K562 (cell line): ENCODE results near the gene BTBD17. TPM values are rescaled to one million over a fixed set of nuclear protein-coding genes. Genes with fewer than 3 reads are reported as not detected.
A peak's percentile ranks its signal among the peaks of the same experiment; 100 is the strongest.

Source experiments
- ATAC-seq: fragments of 200-7000 bp; cut with Tn5 transposase; 3 replicates; pipeline ENCODE4 v1.9.1; 2020; ENCODE audit warnings: moderate library complexity
- BruUV-seq: library from RNA; stranded (reverse); fragments of 400-500 nt; replicated peaks from 2 replicates; lab custom pipeline; 2021; lab: Mats Ljungman, UMichigan
- CTCF ChIA-PET: fragments of 300-600 bp; formaldehyde crosslinking; extraction: SDS; loops from one replicate; lab custom pipeline; 2021; ENCODE audit warnings: low intra/inter-chr PET ratio; lab: Yijun Ruan, JAX
- POLR2A ChIA-PET: fragments of 300-600, 350-650 bp; sonication (Branson Sonifier 250); formaldehyde crosslinking; extraction: SDS; loops from one replicate; lab custom pipeline; 2021; ENCODE audit warnings: antibody characterized with exemption, inconsistent platforms; lab: Yijun Ruan, JAX
- DNase-seq, 4 experiments: peaks; one replicate each; pipeline versions ENCODE4 v3.0.0 to v3.0.0-alpha.2; 2011 to 2018; ENCODE audit warnings: low spot score in 3 of 4, mixed read lengths in 3 of 4; ENCODE audit errors: extremely low read depth in 1 of 4
- FAIRE-seq: peaks from 2 replicates; lab custom pipeline; 2011; peaks lifted over from hg19 to GRCh38; lab: Jason Lieb, UNC
- H2AFZ ChIP-seq: 2 replicates; pipeline ENCODE4 v1.6.0; 2011; ENCODE audit warnings: low read depth, low read length, control low read depth, inconsistent platforms
- H3K27ac ChIP-seq: fragments of 200-600 bp; 3 replicates; pipeline ENCODE4 v1.8.0; 2011; ENCODE audit warnings: low read depth, mild to moderate bottlenecking, control low read depth, inconsistent platforms, low read length, moderate library complexity, mixed read lengths; ENCODE audit errors: extremely low read depth
- H3K27me3 ChIP-seq, 2 experiments: fragments of 300-600 bp in 1 of 2; 2 replicates in 1 of 2; 3 replicates in 1 of 2; pipeline versions ENCODE4 v1.6.0 to v1.8.0; 2011; ENCODE audit warnings: inconsistent platforms in 2 of 2, low read length in 2 of 2, mild to moderate bottlenecking in 1 of 2, mixed read lengths in 1 of 2, moderate library complexity in 1 of 2; ENCODE audit not compliant: control insufficient read depth in 2 of 2, insufficient read depth in 2 of 2
- H3K36me3 ChIP-seq: fragments of 300-600 bp; 3 replicates; pipeline ENCODE4 v1.8.0; 2011; ENCODE audit warnings: mild to moderate bottlenecking, low read length, inconsistent platforms; ENCODE audit not compliant: control insufficient read depth, insufficient read depth
- H3K4me1 ChIP-seq, 2 experiments: fragments of 200-600 bp in 1 of 2; replicated peaks in 1 of 2; 2 replicates in 1 of 2; 3 replicates in 1 of 2; pipeline versions ENCODE4 v1.5.1 to v1.8.0; 2011; ENCODE audit warnings: inconsistent platforms in 2 of 2, low read length in 2 of 2, mild to moderate bottlenecking in 1 of 2, mixed read lengths in 1 of 2, moderate library complexity in 1 of 2; ENCODE audit not compliant: control insufficient read depth in 2 of 2, insufficient read depth in 2 of 2
- H3K4me2 ChIP-seq: 2 replicates; pipeline ENCODE4 v1.6.1; 2011; ENCODE audit warnings: low read length, control low read depth, inconsistent platforms, mixed read lengths; ENCODE audit not compliant: insufficient read depth
- H3K4me3 ChIP-seq: fragments of 200-600 bp; sonication (generic), shearing (Covaris generic); 2 replicates; pipeline ENCODE4 v1.5.1; 2016; ENCODE audit warnings: control low read depth, inconsistent platforms
- H3K79me2 ChIP-seq: fragments of 200-600 bp; 3 replicates; pipeline ENCODE4 v1.8.0; 2011; ENCODE audit warnings: low read length, inconsistent platforms; ENCODE audit not compliant: control insufficient read depth, insufficient read depth
- H3K9ac ChIP-seq, 2 experiments: 2 replicates each; pipeline versions ENCODE4 v1.6.0 to v1.6.1; 2011; ENCODE audit warnings: low read depth in 2 of 2, low read length in 2 of 2, control low read depth in 1 of 2, inconsistent platforms in 1 of 2, mild to moderate bottlenecking in 1 of 2, mixed read lengths in 1 of 2; ENCODE audit not compliant: insufficient read depth in 1 of 2
- H3K9me1 ChIP-seq: one replicate; pipeline ENCODE4 v1.6.0; 2011; ENCODE audit warnings: inconsistent platforms, mild to moderate bottlenecking, low read length, moderate library complexity; ENCODE audit not compliant: control insufficient read depth, insufficient read depth
- H3K9me3 ChIP-seq: replicated peaks from 2 replicates; pipeline ENCODE4 v1.5.1; 2011; ENCODE audit warnings: low read depth, low read length, inconsistent platforms; ENCODE audit not compliant: control insufficient read depth, insufficient read depth
- H4K20me1 ChIP-seq: replicated peaks from 2 replicates; pipeline ENCODE4 v1.6.1; 2011; ENCODE audit warnings: low read length, inconsistent platforms, mixed read lengths; ENCODE audit not compliant: control insufficient read depth, insufficient read depth
- FOXM1 ChIP-seq, 2 experiments: fragments of 450-650 bp in 1 of 2; sonication (generic) in 1 of 2; formaldehyde crosslinking in 1 of 2; IDR thresholded peaks; 2 replicates each; pipeline versions ENCODE4 v1.6.1 to v1.9.0; 2017 to 2022; ENCODE audit warnings: low read depth in 2 of 2, mild to moderate bottlenecking in 2 of 2, missing genetic modification reagents in 1 of 2, moderate library complexity in 1 of 2
- LEF1 ChIP-seq: fragments of 450-650 bp; IDR thresholded peaks from 2 replicates; pipeline ENCODE4 v1.6.1; 2016; ENCODE audit warnings: mild to moderate bottlenecking
- NFYB ChIP-seq: IDR thresholded peaks from 2 replicates; pipeline ENCODE4 v1.6.1; 2011; ENCODE audit warnings: mild to moderate bottlenecking, moderate library complexity; ENCODE audit not compliant: insufficient read length; ENCODE audit errors: extremely low read depth
- NR2C1 ChIP-seq, 2 experiments: fragments of 450-650 bp; IDR thresholded peaks; 2 replicates each; pipeline ENCODE4 v1.6.1; 2017; ENCODE audit warnings: mild to moderate bottlenecking in 2 of 2, antibody characterized with exemption in 1 of 2, inconsistent platforms in 1 of 2, missing compliant biosample characterization in 1 of 2, missing genetic modification characterization in 1 of 2
- PML ChIP-seq: IDR thresholded peaks from 2 replicates; pipeline ENCODE4 v1.6.1; 2012; ENCODE audit warnings: low read length, inconsistent platforms
- RAD21 ChIP-seq, 2 experiments: fragments of 250-450 bp in 1 of 2; fragments of 450-650 bp in 1 of 2; sonication (Bioruptor Pico) in 1 of 2; formaldehyde crosslinking in 1 of 2; IDR thresholded peaks in 1 of 2; conservative IDR thresholded peaks in 1 of 2; 2 replicates each; pipeline versions ENCODE4 v1.4.0 to v1.8.0; 2020 to 2022; ENCODE audit warnings: mild to moderate bottlenecking in 2 of 2, moderate library complexity in 1 of 2
- XRCC3 ChIP-seq: fragments of 450-650 bp; IDR thresholded peaks from 2 replicates; pipeline ENCODE4 v1.6.1; 2017; ENCODE audit warnings: mild to moderate bottlenecking, moderate library complexity
- WGBS: fragments of 100-300 bp; shearing (Covaris generic); methylation state at CpG from one replicate; pipeline ENCODE4 v1.1.6; 2016; ENCODE audit warnings: low coverage, mixed read lengths; ENCODE audit not compliant: insufficient coverage; ENCODE audit errors: missing lambda C conversion rate; 5-methylcytosine and 5-hydroxymethylcytosine counted together
- in situ Hi-C: fragments of 300-500 bp; cut with MboI; formaldehyde crosslinking; loops from 4 replicates; pipeline ENCODE4 v1.15.0; 2018; ENCODE audit warnings: inconsistent platforms, mixed read lengths
- intact Hi-C: fragments of 100-400 bp; cut with micrococcal nuclease; formaldehyde crosslinking; loops from 2 replicates; pipeline ENCODE4 v1.14.2; 2022
- polyA plus RNA-seq, 8 experiments: library from polyadenylated mRNA; depleted of rRNA in 4 of 8; stranded (reverse) in 5 of 8; unstranded in 3 of 8; fragments of >200 nt; fragmentation: Nextera tagmentation in 2 of 8; fragmentation: Illumina TruSeq in 1 of 8; extraction: Ambion mirVana in 2 of 8; extraction: Trizol in 1 of 8; gene quantifications; 2 replicates each; pipeline versions ENCODE4 v1.2.1 to v1.2.3, GENCODE V29; 2011 to 2014; ENCODE audit warnings: inconsistent platforms in 1 of 8, missing spikeins in 1 of 8
- total RNA-seq, 7 experiments: library from RNA; depleted of rRNA in 6 of 7; stranded (reverse); fragments of >200 nt in 6 of 7; fragmentation: Illumina TruSeq in 2 of 7; extraction: Trizol in 2 of 7; gene quantifications; 2 replicates each; pipeline versions ENCODE4 v1.2.1 to v1.2.3, GENCODE V29; 2011 to 2021; ENCODE audit warnings: low replicate concordance in 1 of 7
- TF ChIP-seq, protein P1 (sequence below): sonication (generic); formaldehyde crosslinking; IDR thresholded peaks from 2 replicates; pipeline ENCODE4 v1.8.0; 2023; ENCODE audit warnings: missing genetic modification reagents, mild to moderate bottlenecking, borderline replicate concordance

The BTBD17 gene
- total and polyA plus RNA-seq, 9 of the 15 experiments (the other 6 are each of a cell fraction or from before 2014, with no cell fraction given) = not detected

DNA sequence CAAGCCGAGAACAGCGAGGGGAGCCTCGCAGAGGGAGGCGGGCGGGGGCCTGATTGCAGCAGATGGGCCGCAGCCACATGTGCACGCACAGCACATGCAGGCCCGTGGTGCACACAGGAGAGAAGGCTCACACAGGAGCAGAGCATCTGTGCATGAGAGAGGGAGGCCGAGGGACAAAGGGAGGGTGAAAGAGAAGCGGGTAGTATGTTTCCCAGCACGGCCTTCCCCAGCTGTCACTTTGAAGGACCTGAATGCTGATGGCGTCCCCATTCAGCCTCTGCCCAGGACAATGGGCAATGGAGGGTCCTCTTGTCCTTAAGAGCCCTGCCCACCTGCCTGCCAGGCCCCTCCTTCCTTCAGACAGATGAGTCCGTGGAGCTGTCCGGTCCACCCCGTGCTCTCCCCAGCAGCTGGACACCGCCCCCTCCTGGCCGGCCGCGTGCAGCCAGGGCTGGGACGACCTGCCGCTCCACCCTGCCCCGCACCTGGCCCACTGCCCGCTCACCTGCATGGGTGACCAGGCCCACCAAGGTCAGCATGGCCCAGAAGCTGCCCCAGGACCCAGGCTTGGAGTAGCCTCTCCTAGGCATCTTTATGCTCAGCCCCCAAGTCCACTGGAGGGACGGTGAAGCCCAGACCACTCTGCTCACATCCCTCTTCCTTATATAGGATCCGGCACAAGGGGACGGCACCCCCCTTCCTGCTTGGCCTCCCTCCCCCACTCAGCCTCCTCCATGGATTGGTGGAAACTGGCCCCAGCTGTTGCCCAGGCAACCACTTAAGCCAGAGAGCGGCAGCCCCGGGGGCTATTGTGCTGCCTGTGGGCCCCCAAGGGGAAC, at the start of gene BTBD17 (continued):
- TF ChIP-seq LEF1 (no peak), XRCC3 (no peak), NFYB (no peak), FOXM1 (IDR thresholded peaks at IDR 0.05; ENCODE audit: low read depth) (no peak), FOXM1 (CRISPR knock-in tag; IDR thresholded peaks at IDR 0.05; ENCODE audit: low read depth) (no peak), NR2C1 (IDR thresholded peaks at IDR 0.05) (no peak), NR2C1 (tag; IDR thresholded peaks at IDR 0.05) (no peak), PML (no peak)

DNA sequence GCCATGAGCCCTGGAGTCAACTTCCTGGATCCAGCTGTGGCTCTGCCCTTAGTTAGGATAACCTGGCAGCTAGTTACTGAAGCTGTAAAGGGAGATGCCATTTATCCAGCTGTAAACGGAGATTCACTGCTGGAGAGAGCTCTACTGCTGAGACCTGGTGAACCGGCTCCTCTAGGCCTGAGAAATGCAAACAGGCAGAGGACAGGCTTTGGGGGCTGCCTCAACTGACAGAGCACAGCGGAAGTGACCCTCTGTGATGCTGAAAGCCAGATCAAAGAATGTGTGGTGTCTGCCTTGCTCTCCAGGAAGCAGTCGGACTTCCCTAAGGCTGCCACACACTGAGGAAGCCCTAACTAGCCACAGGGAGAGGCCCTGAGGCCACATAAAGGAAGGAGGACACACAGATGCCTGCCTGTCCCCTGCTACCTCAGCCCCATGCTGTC, 48.4 kb upstream of the BTBD17 start:
- ChIA-PET CTCF (no interaction called here), POLR2A (interaction anchor here (0.8 to 0.9 kb wide), 2 partner anchors 8 to 135 kb away, joined by 3 read pairs; no protein-coding TSS in a partner anchor)
- H3K9me3 ChIP-seq = no peaks in the 10 kb centered on the region
- ATAC-seq = no peak
- TF ChIP-seq, protein P1, sequence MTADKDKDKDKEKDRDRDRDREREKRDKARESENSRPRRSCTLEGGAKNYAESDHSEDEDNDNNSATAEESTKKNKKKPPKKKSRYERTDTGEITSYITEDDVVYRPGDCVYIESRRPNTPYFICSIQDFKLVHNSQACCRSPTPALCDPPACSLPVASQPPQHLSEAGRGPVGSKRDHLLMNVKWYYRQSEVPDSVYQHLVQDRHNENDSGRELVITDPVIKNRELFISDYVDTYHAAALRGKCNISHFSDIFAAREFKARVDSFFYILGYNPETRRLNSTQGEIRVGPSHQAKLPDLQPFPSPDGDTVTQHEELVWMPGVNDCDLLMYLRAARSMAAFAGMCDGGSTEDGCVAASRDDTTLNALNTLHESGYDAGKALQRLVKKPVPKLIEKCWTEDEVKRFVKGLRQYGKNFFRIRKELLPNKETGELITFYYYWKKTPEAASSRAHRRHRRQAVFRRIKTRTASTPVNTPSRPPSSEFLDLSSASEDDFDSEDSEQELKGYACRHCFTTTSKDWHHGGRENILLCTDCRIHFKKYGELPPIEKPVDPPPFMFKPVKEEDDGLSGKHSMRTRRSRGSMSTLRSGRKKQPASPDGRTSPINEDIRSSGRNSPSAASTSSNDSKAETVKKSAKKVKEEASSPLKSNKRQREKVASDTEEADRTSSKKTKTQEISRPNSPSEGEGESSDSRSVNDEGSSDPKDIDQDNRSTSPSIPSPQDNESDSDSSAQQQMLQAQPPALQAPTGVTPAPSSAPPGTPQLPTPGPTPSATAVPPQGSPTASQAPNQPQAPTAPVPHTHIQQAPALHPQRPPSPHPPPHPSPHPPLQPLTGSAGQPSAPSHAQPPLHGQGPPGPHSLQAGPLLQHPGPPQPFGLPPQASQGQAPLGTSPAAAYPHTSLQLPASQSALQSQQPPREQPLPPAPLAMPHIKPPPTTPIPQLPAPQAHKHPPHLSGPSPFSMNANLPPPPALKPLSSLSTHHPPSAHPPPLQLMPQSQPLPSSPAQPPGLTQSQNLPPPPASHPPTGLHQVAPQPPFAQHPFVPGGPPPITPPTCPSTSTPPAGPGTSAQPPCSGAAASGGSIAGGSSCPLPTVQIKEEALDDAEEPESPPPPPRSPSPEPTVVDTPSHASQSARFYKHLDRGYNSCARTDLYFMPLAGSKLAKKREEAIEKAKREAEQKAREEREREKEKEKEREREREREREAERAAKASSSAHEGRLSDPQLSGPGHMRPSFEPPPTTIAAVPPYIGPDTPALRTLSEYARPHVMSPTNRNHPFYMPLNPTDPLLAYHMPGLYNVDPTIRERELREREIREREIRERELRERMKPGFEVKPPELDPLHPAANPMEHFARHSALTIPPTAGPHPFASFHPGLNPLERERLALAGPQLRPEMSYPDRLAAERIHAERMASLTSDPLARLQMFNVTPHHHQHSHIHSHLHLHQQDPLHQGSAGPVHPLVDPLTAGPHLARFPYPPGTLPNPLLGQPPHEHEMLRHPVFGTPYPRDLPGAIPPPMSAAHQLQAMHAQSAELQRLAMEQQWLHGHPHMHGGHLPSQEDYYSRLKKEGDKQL (CRISPR knock-in tag) = no peak
- peak in 1 of 2 experiments; percentile 17; a peak in 1 of 4 replicates for TF ChIP-seq RAD21 (CRISPR knock-in tag; conservative IDR thresholded peaks at IDR 0.05 in 1 of 2, IDR thresholded peaks at IDR 0.05 in 1 of 2)
- H3K9me1 ChIP-seq = no peaks in the 10 kb centered on the region
- no peak for FAIRE-seq
- H3K4me3 ChIP-seq = no peak overlapping the region
- H2AFZ ChIP-seq = no peak overlapping the region
- H3K27ac ChIP-seq = no peak overlapping the region
- WGBS = 3% methylated on average over 4 of the region's 4 CpGs
- no peaks in the 10 kb centered on the region for H4K20me1 ChIP-seq
- no peaks in the 10 kb centered on the region for H3K36me3 ChIP-seq
- no TSS peak for BruUV-seq
- H3K79me2 ChIP-seq = no peaks in the 10 kb centered on the region
- no peak overlapping the region for H3K4me2 ChIP-seq
- DNase-seq = no peak
- H3K27me3 ChIP-seq = peaks cover 11 to 38% of the 10 kb centered on the region in 2 experiments
- H3K9ac ChIP-seq = no peak overlapping the region
- in situ Hi-C loops (no loop called here), intact Hi-C loops (no loop called here)
- no peaks in the 10 kb centered on the region for H3K4me1 ChIP-seq
